Suppressor macrophage treated with lipopolysaccharide for 1 hour (primary cell): Measurements from ENCODE around the gene GID4.

Experiments
- DNase-seq, 3 donors: peaks; one replicate each; pipeline ENCODE4 v3.0.0-alpha.2; 2020 to 2022

GID4 gene

DNA sequence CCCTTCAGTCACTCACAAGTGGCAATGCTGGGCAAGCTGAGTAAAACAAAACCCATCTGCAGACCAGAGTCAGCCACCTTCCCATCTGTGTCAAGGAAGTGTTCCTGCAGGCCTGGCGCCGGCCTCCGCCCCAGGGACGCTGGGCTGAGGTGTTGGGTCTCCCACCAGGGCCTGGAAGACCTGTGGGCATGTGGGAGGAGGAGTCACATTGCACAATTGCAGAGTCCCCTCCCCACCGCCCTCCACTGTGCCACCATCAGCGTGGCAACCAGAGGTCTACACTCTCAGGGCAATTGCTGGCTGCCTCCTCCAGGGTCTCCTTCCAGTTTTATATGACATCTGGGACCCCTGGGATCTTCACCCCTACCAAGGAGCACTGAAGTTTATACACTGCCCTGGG, 66.4 kb downstream of the GID4 start:
- no peak for DNase-seq

DNA sequence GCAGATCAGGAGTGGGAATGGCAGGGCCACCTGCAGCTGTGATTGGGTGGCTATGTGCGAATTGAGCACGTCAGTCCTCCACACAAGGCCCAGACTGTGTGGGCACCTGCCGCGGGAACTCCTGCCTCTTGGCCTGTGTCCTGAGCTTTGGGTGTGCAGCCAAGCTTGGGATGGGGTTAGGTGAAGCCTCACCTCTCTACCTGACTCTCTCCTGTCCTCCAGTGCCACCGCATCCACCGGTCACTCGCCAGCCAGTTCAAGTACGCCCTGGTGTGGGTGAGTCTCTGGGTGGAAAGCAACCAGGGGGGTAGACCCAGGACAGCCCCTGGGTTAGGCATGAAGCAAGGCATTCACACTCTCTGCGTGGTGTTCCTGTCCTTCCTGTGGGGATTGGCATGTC, 67.0 kb downstream of the GID4 start:
- no peak for DNase-seq

DNA sequence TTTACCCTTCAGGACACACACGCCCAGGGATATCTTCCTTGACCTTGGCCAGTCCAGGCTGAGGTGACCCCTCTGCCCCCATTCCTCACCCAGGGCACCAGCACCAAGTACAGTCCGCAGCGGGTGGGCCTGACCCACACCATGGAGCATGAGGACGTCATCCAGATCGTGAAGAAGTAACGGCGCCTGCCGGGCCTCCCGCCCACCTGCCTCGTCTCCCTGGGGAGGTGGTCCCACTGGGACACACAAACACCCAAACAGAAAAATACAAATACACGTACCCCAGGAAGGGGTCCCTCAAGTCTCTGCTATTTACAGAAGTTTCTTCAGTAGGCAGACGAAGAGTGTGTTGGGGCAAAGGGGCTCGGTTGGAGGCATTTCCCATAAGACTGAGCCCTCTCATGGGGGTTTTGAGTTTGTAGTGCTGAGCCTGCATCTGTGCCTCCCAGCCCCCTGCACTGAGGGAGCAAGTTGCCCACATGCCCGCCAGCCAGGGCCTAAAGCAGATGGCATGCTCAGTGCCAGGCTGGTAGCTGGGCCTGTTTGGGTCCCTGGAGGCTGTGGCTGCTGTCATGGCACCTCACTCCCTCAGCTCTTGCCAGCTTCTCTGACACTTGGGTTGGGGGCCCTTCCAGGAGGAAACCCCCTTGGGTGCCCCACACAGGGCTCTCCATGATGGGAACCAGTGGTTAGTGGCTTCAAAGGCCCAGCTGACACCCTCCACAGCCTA, 68.0 kb downstream of the GID4 start:
- no peak for DNase-seq

DNA sequence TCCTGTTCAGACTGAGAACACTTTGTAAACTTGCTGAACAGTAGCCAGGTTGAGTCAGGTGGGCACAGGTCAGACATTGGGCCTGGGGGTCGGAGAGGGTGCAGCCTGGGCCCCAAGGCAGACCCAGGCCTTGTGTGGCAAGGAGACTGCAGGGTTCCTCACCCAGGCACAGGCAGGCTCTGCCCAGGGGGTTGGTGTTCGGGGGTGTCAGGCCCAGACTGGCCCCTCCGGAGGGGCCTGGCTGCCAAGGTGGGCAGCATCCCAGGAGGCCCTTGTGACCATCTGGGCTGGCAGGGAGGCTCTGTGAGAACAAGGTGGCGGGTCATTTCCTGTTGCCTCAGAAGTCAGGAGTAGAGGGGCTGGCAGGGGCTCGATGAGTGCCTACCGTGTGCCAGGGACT, 68.8 kb downstream of the GID4 start:
- no peak for DNase-seq

DNA sequence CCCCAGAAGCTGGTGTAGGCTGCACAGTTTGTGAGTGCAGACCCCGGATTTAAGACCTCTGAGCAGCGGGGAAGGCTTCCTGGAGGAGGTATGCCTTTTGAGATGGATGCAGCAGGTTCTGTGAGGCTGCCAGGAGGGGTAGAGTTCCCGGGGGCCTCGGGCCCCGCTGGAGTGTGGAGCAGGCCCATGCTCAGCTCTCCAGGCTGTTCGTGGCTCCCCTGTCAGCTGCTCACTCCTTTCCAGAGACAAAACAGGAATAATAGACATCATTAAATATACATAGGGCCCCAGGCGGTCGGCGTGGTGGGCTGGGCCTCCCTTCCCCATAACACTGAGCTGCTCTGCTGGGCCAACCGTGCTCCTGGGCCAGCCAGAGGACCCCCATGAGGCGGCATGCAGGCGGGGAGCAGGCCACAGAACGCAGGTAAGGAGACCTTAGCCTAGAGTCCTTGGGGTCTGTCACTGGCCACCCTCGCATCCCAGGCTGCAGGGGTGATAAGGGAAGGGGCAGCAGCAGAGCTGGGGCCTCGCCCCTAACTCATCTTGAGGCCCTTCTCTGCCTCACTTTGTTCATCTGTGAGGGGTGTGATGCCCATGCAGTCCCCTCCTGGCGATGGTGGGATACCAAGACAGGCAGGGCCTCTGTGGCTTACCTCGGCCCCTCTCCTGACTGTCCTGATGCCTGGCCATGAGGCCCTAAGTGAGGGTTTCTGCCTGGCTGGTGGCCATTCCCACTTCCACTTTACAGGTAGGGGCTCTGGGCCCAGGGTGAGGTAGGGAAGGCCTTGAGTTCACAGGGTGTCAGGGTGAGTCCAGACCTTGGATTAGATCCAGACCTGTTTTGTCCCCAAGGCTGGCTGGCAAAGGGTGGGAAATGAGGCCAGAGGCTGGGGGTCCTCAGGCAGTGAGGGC, 69.4 kb downstream of the GID4 start, which contains the start of gene MYO15A:
TSS of gene MYO15A (plus strand) at position 356 of the 912 bp plus-strand sequence. CDS start 10,045 bp downstream, outside the sequence.
- DNase-seq = no peak

DNA sequence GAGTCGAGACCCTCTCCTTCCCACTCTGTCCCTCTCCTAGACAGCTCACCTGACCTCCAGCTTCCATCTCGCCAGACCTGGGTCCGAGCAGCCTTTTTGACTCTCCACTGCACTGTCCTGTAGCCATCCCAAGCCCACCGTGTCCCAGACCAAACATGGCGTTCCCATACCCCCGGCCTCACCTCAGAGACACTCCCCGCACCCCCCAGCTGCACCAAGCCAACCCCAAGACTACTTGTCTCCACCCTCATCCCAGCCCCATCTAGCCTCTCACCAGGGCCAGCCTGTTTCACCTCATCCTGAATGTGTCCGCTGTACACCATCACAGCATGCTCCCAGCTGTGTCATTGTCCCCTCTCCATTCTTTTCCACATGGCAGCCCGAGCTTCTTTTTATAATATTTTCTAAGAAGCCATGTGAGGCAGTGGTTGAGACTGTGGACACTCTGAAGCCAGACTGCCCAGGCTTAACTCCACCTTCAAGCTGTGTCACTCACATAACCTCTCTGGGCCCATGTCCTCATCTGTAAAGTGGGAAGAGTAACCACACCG, 70.8 kb downstream of the GID4 start:
- DNase-seq = no peak

DNA sequence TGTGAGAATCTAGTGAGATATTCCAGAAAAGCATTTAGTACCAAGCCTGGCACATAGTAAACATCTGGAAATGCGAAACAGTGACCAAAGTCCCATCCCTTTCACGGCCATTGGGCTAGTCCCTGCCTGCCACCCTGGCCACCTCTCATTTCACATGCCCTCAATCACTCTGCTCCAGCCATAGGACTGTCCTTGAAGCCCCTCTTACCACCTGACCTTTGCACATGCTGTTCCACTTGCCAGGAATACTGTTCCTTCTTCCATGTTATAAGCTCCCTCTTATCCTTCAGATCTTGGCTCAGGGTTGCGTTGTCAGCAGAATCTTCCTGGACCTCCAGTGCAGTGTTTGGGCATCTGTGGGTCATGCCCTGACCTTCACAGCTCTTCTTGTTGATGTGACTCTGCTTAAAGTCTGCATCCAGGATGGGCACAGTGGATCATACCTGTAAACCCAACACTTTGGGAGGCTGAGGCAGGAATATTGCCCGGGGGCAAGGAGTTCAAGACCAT, 71.5 kb downstream of the GID4 start:
- no peak for DNase-seq

DNA sequence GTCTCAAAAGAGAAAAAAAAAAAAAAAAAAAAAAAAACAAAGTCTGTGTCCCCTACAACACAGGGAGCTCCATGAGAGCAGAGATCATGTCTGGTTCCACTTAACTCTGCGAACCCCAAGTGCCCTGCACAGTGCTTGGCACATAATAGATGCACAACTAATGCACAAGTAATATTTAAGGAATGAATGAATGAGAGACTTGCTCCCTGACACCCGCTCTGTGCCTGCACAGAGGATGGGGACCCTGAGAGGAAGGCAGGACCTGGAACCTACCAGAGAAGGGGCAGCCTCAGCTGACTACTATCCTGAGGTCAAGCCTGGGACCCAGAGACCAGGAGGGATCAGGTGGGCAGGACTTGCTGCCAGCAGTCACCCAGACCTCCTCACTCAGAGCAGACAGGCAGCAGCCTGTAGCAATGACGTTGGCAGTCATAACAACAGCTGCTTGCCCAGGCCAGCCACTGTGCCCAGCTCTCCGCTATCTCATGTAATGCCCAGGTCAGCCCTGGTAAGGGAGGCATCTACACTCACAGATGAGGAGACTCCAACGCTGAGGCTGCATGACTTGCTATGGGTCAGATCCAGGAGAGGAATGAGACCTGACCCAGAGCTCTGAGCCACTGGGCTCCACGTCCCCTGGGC, 72.2 kb downstream of the GID4 start:
- no peak for DNase-seq

DNA sequence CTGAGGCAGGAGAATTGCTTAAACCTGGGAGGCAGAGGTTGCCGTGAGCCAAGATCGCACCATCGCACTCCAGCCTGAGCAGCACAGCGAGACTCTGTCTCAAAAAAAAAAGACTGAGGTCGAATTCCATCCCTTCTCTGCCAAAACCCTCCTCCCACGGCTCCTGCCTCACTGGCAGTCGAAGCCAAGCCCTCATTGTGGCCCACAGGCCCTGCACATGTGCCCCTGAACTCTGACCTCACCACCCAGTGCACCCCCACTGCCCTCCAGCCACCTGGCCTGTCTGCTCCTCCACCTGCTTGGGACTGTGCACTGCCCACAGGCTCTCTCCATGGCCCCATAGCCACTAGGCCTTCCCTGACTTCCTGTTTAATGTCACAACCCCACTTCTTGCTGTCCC, 76.3 kb downstream of the GID4 start:
- no peak for DNase-seq

DNA sequence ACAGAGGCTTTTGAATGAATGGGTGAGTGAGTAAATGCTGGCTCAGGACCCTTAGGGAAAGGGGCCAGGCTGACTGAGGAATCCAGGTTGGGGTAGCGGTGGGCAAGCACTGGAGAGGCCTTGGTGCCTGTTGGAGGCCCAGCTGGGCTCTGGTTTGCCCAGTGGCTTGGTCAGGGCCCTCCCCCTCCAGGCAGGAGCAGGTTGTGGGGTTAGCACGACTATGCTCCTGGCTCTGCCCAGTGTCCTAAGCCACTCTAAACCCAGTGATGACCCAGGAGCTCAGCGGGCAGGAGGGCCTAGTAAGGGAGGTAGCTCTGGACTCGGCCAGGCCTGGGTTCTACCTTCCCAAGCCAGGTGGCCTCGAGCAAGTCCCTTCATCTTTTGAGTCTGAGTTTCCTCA, 76.9 kb downstream of the GID4 start:
- DNase-seq = no peak

DNA sequence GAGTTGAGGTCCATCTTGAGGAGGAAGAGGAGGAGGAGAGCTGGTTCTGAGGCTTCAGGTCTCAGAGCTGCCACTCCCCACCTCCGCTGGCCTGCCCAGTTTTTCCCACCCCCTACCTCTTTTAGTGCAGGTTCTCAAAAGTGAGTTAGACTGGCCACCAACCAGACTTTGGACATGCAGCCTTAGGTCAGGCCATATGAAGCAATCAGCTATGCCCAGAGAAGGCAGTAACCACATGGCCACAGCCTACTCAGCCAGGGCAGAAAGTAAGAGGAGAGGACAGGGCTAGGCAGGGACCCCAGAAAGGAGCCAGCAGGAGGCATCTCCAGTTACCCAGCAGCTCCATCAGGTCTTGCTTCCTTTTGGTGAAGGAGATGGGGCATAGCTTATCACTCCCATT, 78.3 kb downstream of the GID4 start:
- no peak for DNase-seq
